LNCaP clone FGC (cell line): Measurements from ENCODE around the gene TSHZ1.

ENCODE experiments used
- DNase-seq: peaks from one replicate; pipeline ENCODE4 v3.0.0-alpha.2; 2011; ENCODE audit warnings: low read depth
- H3K4me3 ChIP-seq: 2 replicates; pipeline ENCODE4 v1.5.1; 2011; ENCODE audit warnings: mild to moderate bottlenecking, low read depth, low read length, control low read depth
- CTCF ChIP-seq: IDR thresholded peaks from 2 replicates; pipeline ENCODE4 v1.5.1; 2012; ENCODE audit warnings: mild to moderate bottlenecking; ENCODE audit not compliant: control insufficient read depth, insufficient read depth; ENCODE audit errors: extremely low read depth

Gene TSHZ1

GRCh38 chr18:75289761-75290160 is 79.2 kb downstream of the TSHZ1 start:
- no peak for TF ChIP-seq CTCF

DNA sequence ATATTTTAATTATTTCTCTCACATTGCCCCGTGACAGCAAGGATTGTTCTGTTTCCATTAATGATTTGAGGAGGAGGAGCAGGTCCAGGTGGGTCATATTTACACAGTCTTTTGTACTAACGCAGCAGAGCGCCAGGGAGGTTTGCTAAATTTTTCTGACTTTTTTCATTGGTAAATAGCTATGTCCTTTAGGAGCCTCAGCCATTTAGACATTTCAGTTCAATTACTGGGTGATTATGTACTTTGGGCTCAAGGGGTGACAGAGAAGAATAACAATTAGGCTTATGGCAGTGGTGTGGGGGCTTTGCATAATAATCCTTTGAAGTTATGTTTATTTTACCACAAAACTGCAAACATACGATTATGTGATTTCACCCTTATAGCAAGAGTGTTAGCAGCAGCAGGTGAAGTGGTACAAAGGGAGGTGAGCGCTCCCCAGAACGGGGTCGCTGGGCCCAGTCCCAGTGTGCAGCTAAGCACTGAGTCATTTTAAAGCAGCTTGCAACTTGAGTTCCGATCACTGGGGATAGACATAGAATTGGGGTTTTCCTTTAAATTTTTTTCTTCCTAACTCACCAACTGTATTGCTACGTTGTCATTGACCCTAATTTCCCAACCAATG is 80.3 kb downstream of the TSHZ1 start:
- no peak overlapping the region for H3K4me3 ChIP-seq
- DNase-seq, result no peak
- no peak for TF ChIP-seq CTCF

More at GRCh38 chr18:75289761-75290160, 79.2 kb downstream of the TSHZ1 start:
- H3K4me3 ChIP-seq, result no peak overlapping the region
- DNase-seq, result no peak

DNA sequence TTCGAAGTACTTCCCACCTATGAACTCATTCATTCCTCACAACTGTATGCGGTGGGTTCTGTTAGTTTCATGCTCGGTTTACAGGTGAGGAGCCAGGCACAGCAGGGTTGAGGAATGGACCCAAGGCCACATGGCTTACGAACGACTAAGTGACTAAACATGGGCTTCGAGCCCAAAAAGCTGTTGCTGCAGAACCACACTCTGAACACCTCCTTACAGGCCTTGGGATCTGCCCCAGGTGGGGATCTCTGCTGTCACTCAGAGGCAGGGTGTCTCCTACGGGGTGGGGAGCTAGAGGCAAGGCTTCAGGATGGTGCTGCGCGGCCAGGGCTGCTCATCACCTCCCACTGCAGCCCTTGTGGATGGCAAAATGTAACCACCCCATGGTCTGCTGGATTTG is 80.9 kb downstream of the TSHZ1 start:
- DNase-seq, result no peak
- H3K4me3 ChIP-seq, result no peak overlapping the region
- no peak for TF ChIP-seq CTCF

GRCh38 chr18:75293591-75293990 is 83.0 kb downstream of the TSHZ1 start:
- TF ChIP-seq CTCF, result no peak
- no peak overlapping the region for H3K4me3 ChIP-seq
- no peak for DNase-seq

- TF ChIP-seq CTCF, result no peak
- DNase-seq, result no peak
These were observed 87.1 kb downstream of the TSHZ1 start for GRCh38 chr18:75297731-75298130.

DNA sequence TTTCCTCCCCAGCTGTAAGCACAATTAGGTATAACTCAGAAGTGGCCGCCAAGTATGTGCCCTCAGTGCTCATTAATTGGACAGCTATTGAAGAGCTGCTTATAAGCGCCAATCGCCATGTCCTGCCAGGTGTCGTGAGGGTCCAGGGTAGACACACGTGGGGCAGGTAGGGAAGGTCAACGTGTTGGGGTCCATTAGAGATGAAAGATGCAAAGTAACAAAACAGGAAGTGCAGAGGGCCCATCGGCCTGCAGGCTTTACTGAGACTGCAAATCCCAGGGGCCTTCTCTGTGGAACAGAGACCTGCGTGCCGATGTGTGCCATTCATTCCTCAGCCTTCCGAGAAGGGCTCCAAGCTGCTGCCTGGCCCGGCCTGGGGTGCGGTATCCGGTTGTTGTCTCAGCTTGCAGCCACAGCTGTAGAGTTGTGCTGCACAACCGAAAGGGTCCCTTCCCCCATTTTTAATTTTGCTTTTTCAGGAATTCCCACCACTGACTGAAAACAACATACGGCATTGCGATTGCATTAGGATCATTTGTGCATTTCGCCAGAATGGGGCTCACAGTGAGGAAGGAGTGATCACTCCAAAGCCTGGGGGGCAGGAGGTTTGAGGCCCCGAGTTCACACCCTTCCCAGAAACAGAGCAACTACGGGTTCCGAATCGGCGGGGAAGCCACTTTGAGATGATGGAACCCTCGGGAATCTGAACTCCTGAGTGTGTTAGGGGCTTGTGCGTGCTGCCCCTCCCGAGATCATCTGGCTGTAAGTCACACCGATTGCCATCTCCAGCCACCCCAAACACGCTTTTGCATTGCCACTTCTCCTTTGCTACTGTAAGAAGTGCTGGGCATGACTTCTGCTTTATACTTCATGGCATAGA is 94.3 kb downstream of the TSHZ1 start:
- DNase-seq, result no peak
- TF ChIP-seq CTCF, result no peak
- H3K4me3 ChIP-seq, result no peak overlapping the region

More at GRCh38 chr18:75297731-75298130, 87.1 kb downstream of the TSHZ1 start:
- H3K4me3 ChIP-seq, result no peak overlapping the region

GRCh38 chr18:75305984-75306383 is 95.4 kb downstream of the TSHZ1 start:
- TF ChIP-seq CTCF, result no peak
- no peak for DNase-seq

More at GRCh38 chr18:75305984-75306383, 95.4 kb downstream of the TSHZ1 start:
- H3K4me3 ChIP-seq, result no peak overlapping the region
